Measurements from ENCODE around the gene DSEL.
A peak's percentile ranks its signal among the peaks of the same experiment; 100 is the strongest.

The DSEL gene

DNA sequence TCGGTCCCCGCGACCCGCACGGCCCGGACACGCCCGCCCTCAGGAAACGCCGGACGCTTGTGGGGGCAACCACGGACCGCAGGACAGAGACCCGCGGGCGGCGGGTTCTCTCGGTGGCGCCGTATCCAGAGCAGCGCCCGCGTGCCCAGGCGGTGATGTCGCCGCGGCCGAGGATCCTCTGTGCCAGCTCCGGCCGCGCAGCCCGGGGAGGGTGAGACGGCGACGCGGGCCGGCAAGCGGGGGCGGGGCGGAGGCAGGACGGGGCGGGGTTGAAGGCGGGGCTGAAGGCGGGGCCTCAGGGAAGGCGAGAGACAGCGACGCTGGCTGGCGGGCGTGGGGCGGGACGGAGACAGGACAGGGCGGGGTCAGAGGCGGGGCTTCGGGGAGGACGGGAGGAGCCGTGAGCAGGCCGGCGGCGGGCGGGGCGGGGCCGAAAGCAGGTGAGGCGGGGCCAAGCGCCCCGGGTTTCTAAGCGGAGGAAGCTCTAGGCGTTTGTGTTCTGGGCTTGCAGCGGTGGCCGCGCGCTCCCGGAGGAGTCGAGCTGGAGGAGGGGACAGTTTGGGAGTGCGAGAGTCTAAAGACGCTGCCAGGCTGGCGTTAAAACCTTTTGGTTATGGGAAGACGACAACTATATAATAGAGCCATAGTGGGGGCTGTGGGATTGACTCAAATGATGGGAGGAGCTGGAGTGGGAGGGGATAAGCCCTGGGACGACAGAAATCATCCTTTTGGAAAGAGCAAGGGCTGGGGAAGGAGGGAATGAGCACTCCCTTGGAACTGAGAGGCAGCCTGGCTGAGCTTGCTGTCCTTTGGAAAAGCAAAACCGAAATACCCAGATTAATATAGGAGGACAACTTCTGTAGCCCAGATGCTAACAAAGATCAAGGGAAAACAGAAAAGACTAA, at the start of gene DSEL:
DSEL (minus strand) TSS at position 182 of the 905 bp plus-strand sequence. CDS start 2,112 bp downstream, outside the sequence.
- peak within 1 kb of the TSS; percentile 47 for H3K4me3 ChIP-seq (ENCODE audit: low read depth, low read length)
- TF ChIP-seq, protein P1, sequence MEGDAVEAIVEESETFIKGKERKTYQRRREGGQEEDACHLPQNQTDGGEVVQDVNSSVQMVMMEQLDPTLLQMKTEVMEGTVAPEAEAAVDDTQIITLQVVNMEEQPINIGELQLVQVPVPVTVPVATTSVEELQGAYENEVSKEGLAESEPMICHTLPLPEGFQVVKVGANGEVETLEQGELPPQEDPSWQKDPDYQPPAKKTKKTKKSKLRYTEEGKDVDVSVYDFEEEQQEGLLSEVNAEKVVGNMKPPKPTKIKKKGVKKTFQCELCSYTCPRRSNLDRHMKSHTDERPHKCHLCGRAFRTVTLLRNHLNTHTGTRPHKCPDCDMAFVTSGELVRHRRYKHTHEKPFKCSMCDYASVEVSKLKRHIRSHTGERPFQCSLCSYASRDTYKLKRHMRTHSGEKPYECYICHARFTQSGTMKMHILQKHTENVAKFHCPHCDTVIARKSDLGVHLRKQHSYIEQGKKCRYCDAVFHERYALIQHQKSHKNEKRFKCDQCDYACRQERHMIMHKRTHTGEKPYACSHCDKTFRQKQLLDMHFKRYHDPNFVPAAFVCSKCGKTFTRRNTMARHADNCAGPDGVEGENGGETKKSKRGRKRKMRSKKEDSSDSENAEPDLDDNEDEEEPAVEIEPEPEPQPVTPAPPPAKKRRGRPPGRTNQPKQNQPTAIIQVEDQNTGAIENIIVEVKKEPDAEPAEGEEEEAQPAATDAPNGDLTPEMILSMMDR (IDR thresholded peaks at IDR 0.05; ENCODE audit: borderline replicate concordance, insufficient read depth, low read depth, low read length), result no peak

DNA sequence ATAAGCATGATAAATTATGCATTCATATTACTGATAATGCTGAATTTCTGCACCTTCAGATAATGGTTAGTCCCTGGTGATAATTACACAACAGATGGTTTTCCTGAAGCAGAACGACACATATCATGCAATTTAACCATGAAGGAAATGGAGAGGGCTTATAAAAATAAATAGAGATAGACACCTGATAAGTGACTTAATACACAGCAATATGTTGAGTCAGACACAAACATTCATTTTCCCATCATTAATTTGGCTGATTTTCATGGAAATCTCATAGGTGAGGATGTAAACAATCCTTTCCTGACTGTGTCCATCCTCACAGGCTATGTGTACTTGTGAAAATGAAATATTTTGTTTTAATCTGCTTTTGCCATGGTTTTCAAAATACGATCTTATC, 36.9 kb upstream of the DSEL start:
- TF ChIP-seq, protein P1 (IDR thresholded peaks at IDR 0.05; ENCODE audit: borderline replicate concordance, insufficient read depth, low read depth, low read length), result no peak
- no peak overlapping the region for H3K4me3 ChIP-seq (ENCODE audit: low read depth, low read length)

DNA sequence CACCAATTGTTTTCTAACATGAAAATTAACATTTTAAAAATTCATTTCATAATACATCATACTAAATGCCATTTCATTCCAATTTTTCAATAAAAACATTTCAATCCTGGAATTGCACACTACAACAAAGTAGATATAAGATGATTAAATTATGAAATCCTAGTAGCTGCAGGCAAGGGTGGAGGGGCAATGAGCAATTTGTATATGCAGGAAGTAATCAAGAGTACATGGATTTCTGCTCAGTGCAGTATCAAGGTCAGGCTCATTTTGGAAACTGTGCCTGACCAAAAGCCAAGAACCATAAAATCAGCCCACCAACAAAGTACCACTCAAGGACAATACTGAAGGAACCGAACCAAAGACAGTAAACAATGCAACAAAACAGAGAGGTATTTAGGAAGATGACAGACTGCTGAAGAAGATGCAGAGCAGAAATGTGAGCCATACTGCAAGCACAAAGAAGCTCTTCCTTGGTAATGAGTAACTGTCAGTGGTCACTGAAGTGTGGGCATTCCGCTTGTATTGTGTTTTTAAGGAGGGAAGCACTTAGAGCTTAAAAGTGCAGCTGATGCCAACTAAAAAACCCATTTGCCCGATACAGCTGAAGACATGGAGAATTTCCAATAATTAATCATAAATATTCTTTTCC, 34.5 kb upstream of the DSEL start:
- TF ChIP-seq, protein P1 (IDR thresholded peaks at IDR 0.05; ENCODE audit: borderline replicate concordance, insufficient read depth, low read depth, low read length), result no peak
- H3K4me3 ChIP-seq (ENCODE audit: low read depth, low read length), result no peak overlapping the region

DNA sequence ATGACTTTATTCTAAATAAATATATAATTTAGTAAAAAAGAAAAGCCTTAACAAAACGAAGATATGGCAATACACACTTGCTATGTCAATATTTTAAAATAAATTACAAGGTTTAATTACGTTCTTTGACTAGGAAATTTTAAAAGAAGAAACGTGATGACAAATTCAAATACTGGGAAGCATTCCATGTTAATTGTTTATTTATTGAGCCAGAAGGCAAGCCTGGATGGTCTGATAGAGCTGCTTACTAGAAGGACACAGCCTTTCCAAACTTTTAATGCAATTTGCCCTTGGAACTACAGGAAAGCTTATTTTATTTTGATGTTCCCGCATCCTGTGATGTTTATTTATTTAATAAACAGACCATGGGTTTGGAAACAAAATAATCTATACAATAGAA, 33.4 kb upstream of the DSEL start:
- TF ChIP-seq, protein P1 (IDR thresholded peaks at IDR 0.05; ENCODE audit: borderline replicate concordance, insufficient read depth, low read depth, low read length), result no peak
- no peak overlapping the region for H3K4me3 ChIP-seq (ENCODE audit: low read depth, low read length)

DNA sequence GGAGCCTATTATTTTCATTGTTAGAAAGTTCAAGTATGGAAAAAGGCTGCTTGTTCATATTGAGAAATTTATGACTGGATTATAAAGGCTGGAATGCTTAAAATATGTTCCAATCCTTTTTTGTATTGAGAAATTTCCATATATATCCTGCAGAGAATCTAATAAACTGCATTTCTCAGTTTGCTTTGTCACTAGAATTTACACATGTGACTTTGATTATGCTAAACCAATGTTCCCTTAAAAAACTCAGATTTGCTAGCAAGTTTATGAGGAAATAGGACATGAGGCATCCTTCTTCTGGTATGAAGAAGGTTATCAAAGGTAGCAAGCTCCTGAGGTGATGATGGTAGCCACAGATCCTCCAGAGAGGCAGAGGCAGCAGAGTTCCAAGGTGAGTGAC, 29.2 kb upstream of the DSEL start:
- H3K4me3 ChIP-seq (ENCODE audit: low read depth, low read length), result no peak overlapping the region
- TF ChIP-seq, protein P1 (IDR thresholded peaks at IDR 0.05; ENCODE audit: borderline replicate concordance, insufficient read depth, low read depth, low read length), result no peak

DNA sequence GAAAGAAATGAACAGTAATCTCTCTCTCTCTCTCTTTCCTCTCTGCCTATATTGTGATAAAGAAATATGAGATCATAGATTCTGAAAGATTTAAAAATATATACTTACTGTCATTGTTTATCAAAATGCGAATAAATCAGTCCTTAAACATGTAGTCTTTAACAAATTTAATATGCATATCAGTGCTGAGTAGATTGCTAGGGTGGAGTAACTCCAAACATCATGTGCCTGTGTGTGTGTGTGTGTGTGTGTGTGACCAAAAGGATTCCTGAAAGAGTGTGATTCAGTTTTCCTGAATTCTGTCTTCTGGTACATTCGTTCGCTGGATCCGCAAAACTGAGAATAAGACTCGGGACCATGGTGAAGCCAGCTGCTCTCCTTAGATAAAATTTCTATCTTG, 24.0 kb upstream of the DSEL start:
- no peak overlapping the region for H3K4me3 ChIP-seq (ENCODE audit: low read depth, low read length)

More for the DNA sequence above, 24.0 kb upstream of the DSEL start:
- TF ChIP-seq, protein P1 (IDR thresholded peaks at IDR 0.05; ENCODE audit: borderline replicate concordance, insufficient read depth, low read depth, low read length), result no peak
